Neural progenitor cell (in vitro differentiated cells): Measurements from ENCODE around the gene TOGARAM1. TPM values are rescaled to one million over a fixed set of nuclear protein-coding genes. Genes with fewer than 3 reads are reported as not detected.

Experiments
- DNase-seq: peaks from one replicate; pipeline ENCODE4 v3.0.0-alpha.2; 2016; ENCODE audit warnings: low spot score
- H2AFZ ChIP-seq: fragments of 200-600 bp; sonication (generic); replicated peaks from 2 replicates; pipeline ENCODE4 v1.6.1; 2016; ENCODE audit warnings: antibody characterized with exemption
- H3F3A ChIP-seq: fragments of 200-600 bp; sonication (generic); 2 replicates; pipeline ENCODE4 v1.6.1; 2016; ENCODE audit warnings: antibody characterized with exemption, low read depth
- H3K27ac ChIP-seq: fragments of 200-600 bp; sonication (generic); 2 replicates; pipeline ENCODE4 v1.5.1; 2016; ENCODE audit warnings: mild to moderate bottlenecking
- H3K27me3 ChIP-seq: fragments of 200-600 bp; sonication (generic); 2 replicates; pipeline ENCODE4 v1.6.1; 2016; ENCODE audit warnings: mild to moderate bottlenecking, moderate library complexity
- H3K36me3 ChIP-seq: fragments of 200-600 bp; sonication (generic); 2 replicates; pipeline ENCODE4 v1.5.1; 2016
- H3K4me1 ChIP-seq: fragments of 200-600 bp; sonication (generic); 2 replicates; pipeline ENCODE4 v1.6.1; 2016; ENCODE audit warnings: mixed run types
- H3K4me2 ChIP-seq: fragments of 200-600 bp; sonication (generic); 2 replicates; pipeline ENCODE4 v1.6.1; 2016
- H3K4me3 ChIP-seq: fragments of 200-600 bp; sonication (generic); 2 replicates; pipeline ENCODE4 v1.5.1; 2016
- H3K79me2 ChIP-seq: fragments of 200-600 bp; sonication (generic); 2 replicates; pipeline ENCODE4 v1.6.1; 2016; ENCODE audit warnings: low read depth
- H3K9ac ChIP-seq: fragments of 200-600 bp; sonication (generic); 2 replicates; pipeline ENCODE4 v1.6.1; 2016
- H3K9me3 ChIP-seq: fragments of 200-600 bp; sonication (generic); 2 replicates; pipeline ENCODE4 v1.5.1; 2016; ENCODE audit warnings: low read depth
- H4K20me1 ChIP-seq: fragments of 200-600 bp; sonication (generic); 2 replicates; pipeline ENCODE4 v1.6.1; 2016; ENCODE audit warnings: low read depth
- H3K27ac Mint-ChIP-seq: 3 replicates; pipeline ENCODE4 v1.8.0; 2021; ENCODE audit warnings: mixed read lengths
- H3K27me3 Mint-ChIP-seq: 2 replicates; pipeline ENCODE4 v1.8.0; 2022; ENCODE audit warnings: low read depth, mild to moderate bottlenecking, inconsistent platforms, moderate library complexity, mixed read lengths; ENCODE audit not compliant: insufficient read depth
- H3K36me3 Mint-ChIP-seq: 3 replicates; pipeline ENCODE4 v1.8.0; 2021; ENCODE audit warnings: mixed read lengths
- H3K4me1 Mint-ChIP-seq: 3 replicates; pipeline ENCODE4 v1.8.0; 2021; ENCODE audit warnings: mixed read lengths
- H3K4me3 Mint-ChIP-seq: 3 replicates; pipeline ENCODE4 v1.8.0; 2021; ENCODE audit warnings: mild to moderate bottlenecking, moderate library complexity, mixed read lengths
- H3K9me3 Mint-ChIP-seq: 3 replicates; pipeline ENCODE4 v1.8.0; 2020; ENCODE audit warnings: mixed read lengths
- CTCF ChIP-seq: fragments of 200-600 bp; sonication (generic); IDR thresholded peaks from 2 replicates; pipeline ENCODE4 v1.5.1; 2017; ENCODE audit warnings: antibody characterized with exemption, mild to moderate bottlenecking
- EZH2 ChIP-seq: fragments of 200-600 bp; sonication (generic); IDR thresholded peaks from 2 replicates; pipeline ENCODE4 v1.6.1; 2017; ENCODE audit warnings: antibody characterized with exemption, mild to moderate bottlenecking, moderate library complexity
- EZH2phosphoT487 ChIP-seq: fragments of 200-600 bp; sonication (generic); IDR thresholded peaks from 2 replicates; pipeline ENCODE4 v1.6.1; 2017; ENCODE audit warnings: antibody characterized with exemption
- total RNA-seq: library from RNA; depleted of rRNA; stranded (reverse); fragments of >200 nt; gene quantifications from 2 replicates; pipeline ENCODE4 v1.2.3, GENCODE V29; 2015; ENCODE audit warnings: low replicate concordance

The TOGARAM1 gene
- total RNA-seq, 1 donor from 2014 or later = 23.1 TPM

GRCh38 chr14:45034730-45035129 lies 72.7 kb downstream of the TOGARAM1 start:
- no peak overlapping the region for H3K4me3 ChIP-seq
- no peak overlapping the region for H3K9ac ChIP-seq
- H3K4me1 ChIP-seq = no peaks in the 10 kb centered on the region
- Mint-ChIP-seq H3K27me3 (no peaks in the 10 kb centered on the region), H3K4me1 (peaks cover 2% of the 10 kb centered on the region), H3K4me3 (no peak overlapping the region), H3K9me3 (peaks cover 7% of the 10 kb centered on the region), H3K27ac (no peak overlapping the region), H3K36me3 (peaks cover 25% of the 10 kb centered on the region)
- no peaks in the 10 kb centered on the region for H3K9me3 ChIP-seq
- H3K27ac ChIP-seq = no peak overlapping the region
- H3F3A ChIP-seq = no peaks in the 10 kb centered on the region
- H3K27me3 ChIP-seq = no peaks in the 10 kb centered on the region
- no peak overlapping the region for H2AFZ ChIP-seq
- no peak for TF ChIP-seq CTCF
- no peak for TF ChIP-seq EZH2
- TF ChIP-seq EZH2phosphoT487 = no peak
- no peak overlapping the region for H3K4me2 ChIP-seq
- no peaks in the 10 kb centered on the region for H4K20me1 ChIP-seq
- no peaks in the 10 kb centered on the region for H3K79me2 ChIP-seq
- H3K36me3 ChIP-seq = peaks cover 7% of the 10 kb centered on the region
- DNase-seq = no peak

GRCh38 chr14:45038256-45038655 lies 76.3 kb downstream of the TOGARAM1 start:
- Histone ChIP-seq H3K27me3 (no peaks in the 10 kb centered on the region), H2AFZ (no peak overlapping the region), H4K20me1 (no peaks in the 10 kb centered on the region), H3K4me3 (no peak overlapping the region), H3K4me2 (no peak overlapping the region), H3K9ac (no peak overlapping the region), H3K27ac (no peak overlapping the region), H3K36me3 (no peaks in the 10 kb centered on the region), H3K9me3 (no peaks in the 10 kb centered on the region), H3F3A (no peaks in the 10 kb centered on the region), H3K79me2 (no peaks in the 10 kb centered on the region), H3K4me1 (no peaks in the 10 kb centered on the region)
- H3K4me1 Mint-ChIP-seq = peaks cover 2% of the 10 kb centered on the region
- H3K27me3 Mint-ChIP-seq = no peaks in the 10 kb centered on the region
- no peak overlapping the region for H3K4me3 Mint-ChIP-seq
- no peak for TF ChIP-seq CTCF
- TF ChIP-seq EZH2 = no peak
- peaks cover 34% of the 10 kb centered on the region for H3K36me3 Mint-ChIP-seq
- peaks cover 7% of the 10 kb centered on the region for H3K9me3 Mint-ChIP-seq
- DNase-seq = no peak
- no peak overlapping the region for H3K27ac Mint-ChIP-seq

- TF ChIP-seq EZH2phosphoT487 (no peak), EZH2 (no peak), CTCF (no peak)
- Histone ChIP-seq H3K79me2 (no peaks in the 10 kb centered on the region), H3F3A (no peaks in the 10 kb centered on the region), H3K9me3 (no peaks in the 10 kb centered on the region), H3K27me3 (no peaks in the 10 kb centered on the region), H3K4me2 (no peak overlapping the region), H3K36me3 (no peaks in the 10 kb centered on the region), H3K27ac (no peak overlapping the region), H3K4me1 (no peaks in the 10 kb centered on the region), H2AFZ (no peak overlapping the region), H4K20me1 (no peaks in the 10 kb centered on the region), H3K4me3 (no peak overlapping the region), H3K9ac (no peak overlapping the region)
- peaks cover 7% of the 10 kb centered on the region for H3K9me3 Mint-ChIP-seq
- no peak overlapping the region for H3K4me3 Mint-ChIP-seq
- peaks cover 32% of the 10 kb centered on the region for H3K36me3 Mint-ChIP-seq
- no peaks in the 10 kb centered on the region for H3K27me3 Mint-ChIP-seq
- no peak overlapping the region for H3K27ac Mint-ChIP-seq
- no peak for DNase-seq
- H3K4me1 Mint-ChIP-seq = peaks cover 2% of the 10 kb centered on the region
Observed at GRCh38 chr14:45038865-45039264, 76.9 kb downstream of the TOGARAM1 start.

- H4K20me1 ChIP-seq = no peaks in the 10 kb centered on the region
- Mint-ChIP-seq H3K36me3 (peaks cover 30% of the 10 kb centered on the region), H3K9me3 (peaks cover 7% of the 10 kb centered on the region), H3K27me3 (no peaks in the 10 kb centered on the region), H3K4me1 (peaks cover 2% of the 10 kb centered on the region), H3K4me3 (no peak overlapping the region), H3K27ac (no peak overlapping the region)
- no peak overlapping the region for H3K27ac ChIP-seq
- no peaks in the 10 kb centered on the region for H3K9me3 ChIP-seq
- no peak overlapping the region for H2AFZ ChIP-seq
- H3K4me1 ChIP-seq = no peaks in the 10 kb centered on the region
- no peaks in the 10 kb centered on the region for H3K36me3 ChIP-seq
- TF ChIP-seq EZH2 = no peak
- TF ChIP-seq CTCF = no peak
- no peak for TF ChIP-seq EZH2phosphoT487
- H3K79me2 ChIP-seq = no peaks in the 10 kb centered on the region
- H3K27me3 ChIP-seq = no peaks in the 10 kb centered on the region
- no peaks in the 10 kb centered on the region for H3F3A ChIP-seq
- no peak overlapping the region for H3K4me3 ChIP-seq
- H3K9ac ChIP-seq = no peak overlapping the region
- no peak overlapping the region for H3K4me2 ChIP-seq
- no peak for DNase-seq
Observed at GRCh38 chr14:45039390-45039789, 77.4 kb downstream of the TOGARAM1 start.
